B cell (primary cell): Measurements from ENCODE around the gene HSH2D.

Source experiments
- CTCF ChIP-seq: fragments of 200-600 bp; IDR thresholded peaks from one replicate; pipeline ENCODE4 v1.8.0; 2022; ENCODE audit warnings: antibody characterized with exemption, mild to moderate bottlenecking
- EZH2 ChIP-seq: IDR thresholded peaks from 2 replicates; pipeline ENCODE4 v1.6.1; 2012; ENCODE audit warnings: borderline replicate concordance, low read depth, mild to moderate bottlenecking, moderate library complexity, low read length; ENCODE audit not compliant: insufficient read depth, poor library complexity, severe bottlenecking

- no peak for TF ChIP-seq EZH2
- no peak for TF ChIP-seq CTCF
Measured at GRCh38 chr19:16117594-16118033, 25.9 kb upstream of the HSH2D start.
